ENCODE measurements around the gene CBR3. TPM values are rescaled to one million over a fixed set of nuclear protein-coding genes. Genes with fewer than 3 reads are reported as not detected.

The CBR3 gene
- total and polyA plus RNA-seq, 5 experiments from 2014 or later = 4.6 to 11.6 (median 5.4) TPM

GRCh38 chr21:36178349-36178748, 43.5 kb downstream of the CBR3 start:
- Mint-ChIP-seq H3K36me3 (peaks cover 0 to 4% (median 2%) of the 10 kb centered on the region in 3 donors), H3K27ac (peak overlapping the region in 2 of 10 donors; percentile 15 to 31)

GRCh38 chr21:36179145-36179544, 44.3 kb downstream of the CBR3 start:
- POLR2A ChIA-PET = no interaction called here
- no peak overlapping the region for H3K4me3 Mint-ChIP-seq
- ATAC-seq = no peak
- H3K27me3 Mint-ChIP-seq = no peaks in the 10 kb centered on the region
- no peak for DNase-seq
- H3K36me3 Mint-ChIP-seq = peaks cover 0 to 4% (median 2%) of the 10 kb centered on the region in 3 donors
- no peaks in the 10 kb centered on the region for H3K9me3 Mint-ChIP-seq
- H3K4me1 Mint-ChIP-seq = peaks cover 7 to 46% (median 21%) of the 10 kb centered on the region in 4 donors
- no peak overlapping the region for H3K27ac Mint-ChIP-seq

More at GRCh38 chr21:36178349-36178748, 43.5 kb downstream of the CBR3 start:
- no peak for ATAC-seq
- POLR2A ChIA-PET = no interaction called here
- Mint-ChIP-seq H3K4me1 (peaks cover 7 to 51% (median 27%) of the 10 kb centered on the region in 4 donors), H3K4me3 (no peak overlapping the region), H3K27me3 (no peaks in the 10 kb centered on the region), H3K9me3 (no peaks in the 10 kb centered on the region)
- DNase-seq = no peak

- DNase-seq (no peak), ATAC-seq (no peak)
- Mint-ChIP-seq H3K4me3 (no peak overlapping the region), H3K9me3 (no peaks in the 10 kb centered on the region), H3K27me3 (no peaks in the 10 kb centered on the region), H3K4me1 (peaks cover 2 to 35% (median 15%) of the 10 kb centered on the region in 4 donors), H3K27ac (no peak overlapping the region), H3K36me3 (peaks cover 0 to 4% (median 2%) of the 10 kb centered on the region in 3 donors)
- POLR2A ChIA-PET = interaction anchor here (0.6 to 0.7 kb wide), 2 partner anchors 24 to 139 kb away, joined by 3 to 5 read pairs; partner anchors contain the start of gene DOP1B
These were observed 46.1 kb downstream of the CBR3 start for GRCh38 chr21:36180963-36181362.

- Mint-ChIP-seq H3K4me3 (no peak overlapping the region), H3K9me3 (no peaks in the 10 kb centered on the region), H3K27ac (no peak overlapping the region), H3K27me3 (no peaks in the 10 kb centered on the region), H3K36me3 (peaks cover 0 to 6% (median 3%) of the 10 kb centered on the region in 3 donors), H3K4me1 (peaks cover 6 to 33% (median 10%) of the 10 kb centered on the region in 4 donors)
- POLR2A ChIA-PET = no interaction called here
- DNase-seq (no peak), ATAC-seq (no peak)
These were observed 48.4 kb downstream of the CBR3 start for GRCh38 chr21:36183144-36183795.

- Mint-ChIP-seq H3K27ac (no peak overlapping the region), H3K4me3 (no peak overlapping the region), H3K36me3 (peaks cover 0 to 9% (median 3%) of the 10 kb centered on the region in 3 donors), H3K4me1 (peaks cover 6 to 37% (median 14%) of the 10 kb centered on the region in 4 donors), H3K9me3 (no peaks in the 10 kb centered on the region), H3K27me3 (no peaks in the 10 kb centered on the region)
- ATAC-seq = no peak
- no peak for DNase-seq
- POLR2A ChIA-PET = no interaction called here
These were observed 49.7 kb downstream of the CBR3 start for GRCh38 chr21:36184545-36184944.

- Mint-ChIP-seq H3K9me3 (no peaks in the 10 kb centered on the region), H3K4me3 (no peak overlapping the region), H3K36me3 (peaks cover 0 to 9% (median 5%) of the 10 kb centered on the region in 3 donors), H3K27ac (no peak overlapping the region), H3K4me1 (peaks cover 6 to 37% (median 14%) of the 10 kb centered on the region in 4 donors), H3K27me3 (no peaks in the 10 kb centered on the region)
- POLR2A ChIA-PET = no interaction called here
- DNase-seq = no peak
- no peak for ATAC-seq
These were observed 50.6 kb downstream of the CBR3 start for GRCh38 chr21:36185523-36185922.

GRCh38 chr21:36186081-36186480, 51.2 kb downstream of the CBR3 start:
- no peak overlapping the region for H3K4me3 Mint-ChIP-seq
- H3K4me1 Mint-ChIP-seq = peaks cover 8 to 33% (median 14%) of the 10 kb centered on the region in 4 donors
- no peaks in the 10 kb centered on the region for H3K27me3 Mint-ChIP-seq
- ATAC-seq = no peak
- H3K9me3 Mint-ChIP-seq = no peaks in the 10 kb centered on the region
- no peak for DNase-seq
- POLR2A ChIA-PET = no interaction called here
- peak overlapping the region in 1 of 10 donors; percentile 85 for H3K27ac Mint-ChIP-seq
- peaks cover 0 to 10% (median 10%) of the 10 kb centered on the region in 3 donors for H3K36me3 Mint-ChIP-seq

GRCh38 chr21:36186506-36187399, 51.9 kb downstream of the CBR3 start:
- H3K4me1 Mint-ChIP-seq = peaks cover 8 to 27% (median 14%) of the 10 kb centered on the region in 4 donors
- POLR2A ChIA-PET = interaction anchor here (0.7 kb wide), 1 partner anchor 11 kb away, joined by 3 read pairs; no protein-coding TSS in a partner anchor
- no peaks in the 10 kb centered on the region for H3K27me3 Mint-ChIP-seq
- no peak for DNase-seq
- peak overlapping the region in 3 of 10 donors; percentile 2 to 85 (median 20) for H3K27ac Mint-ChIP-seq
- H3K9me3 Mint-ChIP-seq = no peaks in the 10 kb centered on the region
- peaks cover 0 to 11% (median 9%) of the 10 kb centered on the region in 3 donors for H3K36me3 Mint-ChIP-seq
- no peak overlapping the region for H3K4me3 Mint-ChIP-seq
- no peak for ATAC-seq

GRCh38 chr21:36188081-36188681, 53.3 kb downstream of the CBR3 start:
- POLR2A ChIA-PET = no interaction called here
- no peaks in the 10 kb centered on the region for H3K27me3 Mint-ChIP-seq
- peaks cover 10 to 20% (median 14%) of the 10 kb centered on the region in 4 donors for H3K4me1 Mint-ChIP-seq
- peak overlapping the region in 2 of 10 donors; percentile 19 to 67 for H3K27ac Mint-ChIP-seq
- no peak overlapping the region for H3K4me3 Mint-ChIP-seq
- ATAC-seq (no peak), DNase-seq (no peak)
- H3K36me3 Mint-ChIP-seq = peaks cover 0 to 11% (median 9%) of the 10 kb centered on the region in 3 donors
- no peaks in the 10 kb centered on the region for H3K9me3 Mint-ChIP-seq

- no peak overlapping the region for H3K27ac Mint-ChIP-seq
- DNase-seq = no peak
- H3K27me3 Mint-ChIP-seq = no peaks in the 10 kb centered on the region
- H3K36me3 Mint-ChIP-seq = peaks cover 0 to 11% (median 9%) of the 10 kb centered on the region in 3 donors
- POLR2A ChIA-PET = interaction anchor here (1.0 kb wide), 1 partner anchor 100 kb away, joined by 3 read pairs; no protein-coding TSS in a partner anchor
- ATAC-seq = no peak
- no peaks in the 10 kb centered on the region for H3K9me3 Mint-ChIP-seq
- no peak overlapping the region for H3K4me3 Mint-ChIP-seq
- H3K4me1 Mint-ChIP-seq = peaks cover 10 to 17% (median 14%) of the 10 kb centered on the region in 4 donors
These were observed 54.1 kb downstream of the CBR3 start for GRCh38 chr21:36188937-36189336.

- Mint-ChIP-seq H3K9me3 (no peaks in the 10 kb centered on the region), H3K36me3 (peaks cover 0 to 11% (median 9%) of the 10 kb centered on the region in 3 donors), H3K27me3 (no peaks in the 10 kb centered on the region), H3K4me1 (peaks cover 7 to 13% (median 9%) of the 10 kb centered on the region in 4 donors), H3K27ac (peak overlapping the region in 1 of 10 donors; percentile 68), H3K4me3 (no peak overlapping the region)
- no peak for DNase-seq
- POLR2A ChIA-PET = no interaction called here
- no peak for ATAC-seq
These were observed 55.9 kb downstream of the CBR3 start for GRCh38 chr21:36190736-36191135.

- H3K27me3 Mint-ChIP-seq = no peaks in the 10 kb centered on the region
- POLR2A ChIA-PET = no interaction called here
- no peak for DNase-seq
- no peak for ATAC-seq
- no peak overlapping the region for H3K27ac Mint-ChIP-seq
- no peak overlapping the region for H3K4me3 Mint-ChIP-seq
- peaks cover 5 to 9% (median 7%) of the 10 kb centered on the region in 4 donors for H3K4me1 Mint-ChIP-seq
- no peaks in the 10 kb centered on the region for H3K9me3 Mint-ChIP-seq
- H3K36me3 Mint-ChIP-seq = peaks cover 0 to 12% (median 10%) of the 10 kb centered on the region in 3 donors
These were observed 58.3 kb downstream of the CBR3 start for GRCh38 chr21:36193200-36193599.
